HG02678 (cell line): ENCODE results near the gene PXMP2.
A peak's percentile ranks its signal among the peaks of the same experiment; 100 is the strongest.

Experiments used
- ATAC-seq: cut with Tn5 transposase; IDR thresholded peaks from one replicate; pipeline ENCODE4 v1.9.1; 2021; ENCODE audit warnings: mild to moderate bottlenecking, moderate library complexity; ENCODE audit not compliant: unreplicated experiment

Gene PXMP2

GRCh38 chr12:132659146-132659545 is 28.2 kb upstream of the PXMP2 start:
- ATAC-seq: no peak

DNA sequence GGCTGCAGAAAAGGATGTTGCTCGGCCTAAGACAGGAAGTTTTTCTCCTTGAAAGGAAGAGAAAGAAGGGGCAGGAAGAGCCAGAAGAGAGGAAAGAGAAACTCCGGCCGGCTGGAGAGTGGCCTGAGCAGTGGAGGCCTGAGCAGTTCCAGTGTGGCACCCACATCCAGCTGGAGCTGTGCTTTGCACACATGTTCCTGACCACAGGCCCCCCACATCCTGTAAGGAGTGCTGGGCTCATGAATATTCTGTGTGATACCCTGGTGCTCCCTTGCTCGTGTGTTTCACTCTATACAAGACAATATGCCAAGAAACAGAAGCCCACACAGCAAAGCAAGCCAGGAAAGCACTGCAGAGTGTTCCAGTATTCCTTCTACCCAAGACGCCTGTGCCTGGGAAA is 27.3 kb upstream of the PXMP2 start:
- no peak for ATAC-seq

DNA sequence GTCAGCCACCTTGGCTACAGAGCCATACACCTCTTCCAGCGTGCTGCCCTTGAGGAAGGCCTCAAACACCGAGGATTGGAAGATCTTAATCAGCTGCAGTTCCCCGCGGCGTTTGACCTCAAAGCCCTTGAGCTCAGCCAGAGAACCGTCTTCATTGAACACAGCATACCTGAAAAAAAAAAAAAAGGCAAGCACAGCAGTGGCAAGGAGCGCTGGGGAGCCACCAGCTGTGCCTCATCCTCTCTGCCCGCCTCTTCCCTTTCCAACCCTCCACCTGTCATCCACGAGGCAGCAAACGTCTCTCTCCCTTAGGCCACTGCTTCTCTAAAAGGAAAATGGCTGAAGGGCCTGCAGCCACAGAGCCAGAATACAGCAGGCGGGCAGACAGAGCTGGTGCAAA is 26.4 kb upstream of the PXMP2 start:
- ATAC-seq: no peak

DNA sequence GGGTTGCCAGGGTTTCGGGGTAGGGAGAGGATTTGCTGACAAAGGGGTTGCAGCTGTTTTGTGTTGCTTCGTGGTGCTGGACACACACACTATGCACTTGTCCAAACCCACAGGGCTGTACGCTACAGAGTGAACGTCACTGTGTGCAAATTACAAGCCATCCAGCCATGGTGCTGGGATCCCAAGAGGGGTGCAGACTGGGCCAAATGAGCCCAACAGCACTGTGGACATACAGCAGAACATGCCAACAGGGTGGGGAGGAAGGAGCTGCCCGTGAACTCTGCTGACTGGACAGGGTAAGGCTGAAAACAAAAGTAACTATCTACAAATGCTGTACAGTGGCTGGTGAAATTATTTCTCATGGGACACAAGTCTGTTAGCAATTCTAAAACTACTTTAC is 25.4 kb upstream of the PXMP2 start:
- ATAC-seq: no peak

GRCh38 chr12:132662901-132663755 is 24.3 kb upstream of the PXMP2 start:
- ATAC-seq: no peak

DNA sequence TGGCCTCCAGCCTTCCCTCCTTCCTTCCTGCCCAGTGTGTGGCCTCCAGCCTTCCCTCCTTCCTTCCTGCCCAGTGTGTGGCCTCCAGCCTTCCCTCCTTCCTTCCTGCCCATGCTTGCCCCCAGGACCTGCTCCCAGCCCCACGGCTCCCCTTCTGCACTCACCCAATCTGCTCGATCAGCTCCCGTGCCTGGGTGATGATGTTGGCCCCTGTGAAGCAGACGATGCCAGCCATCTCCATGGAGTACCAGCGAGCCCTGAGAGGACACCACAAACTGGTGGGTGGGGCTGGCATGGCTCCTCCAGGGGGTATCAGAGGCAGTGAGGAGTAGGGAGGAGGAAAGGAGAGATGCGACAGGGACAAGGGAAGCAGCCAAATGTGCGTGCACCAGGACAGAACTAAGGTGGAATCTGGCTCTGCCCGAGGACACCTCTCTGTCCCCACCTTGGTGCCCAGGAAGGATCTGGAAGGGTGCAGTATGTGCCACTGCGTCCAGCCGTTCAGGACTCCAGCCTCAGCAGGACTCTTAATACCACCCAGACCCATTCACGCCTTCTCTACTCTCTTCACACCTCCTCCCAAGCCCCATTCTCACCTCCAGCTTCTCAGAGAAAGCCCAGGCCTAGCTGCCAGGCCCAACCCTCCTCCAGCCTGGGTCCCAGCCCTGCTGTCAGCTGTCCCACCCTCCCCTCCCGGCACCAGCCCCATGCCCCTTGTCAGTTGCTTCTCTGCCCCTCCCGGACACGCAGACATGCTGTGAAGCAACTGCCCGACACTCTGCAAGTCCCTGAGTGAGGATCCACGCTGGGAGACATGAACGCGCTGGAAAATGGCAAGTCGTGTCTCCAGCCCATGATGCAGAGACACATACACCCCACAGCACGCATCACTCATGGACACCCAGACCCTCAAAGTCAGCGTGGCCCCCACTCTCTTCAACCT is 22.9 kb upstream of the PXMP2 start:
- no peak for ATAC-seq

GRCh38 chr12:132665149-132665491 is 22.3 kb upstream of the PXMP2 start:
- ATAC-seq: no peak

DNA sequence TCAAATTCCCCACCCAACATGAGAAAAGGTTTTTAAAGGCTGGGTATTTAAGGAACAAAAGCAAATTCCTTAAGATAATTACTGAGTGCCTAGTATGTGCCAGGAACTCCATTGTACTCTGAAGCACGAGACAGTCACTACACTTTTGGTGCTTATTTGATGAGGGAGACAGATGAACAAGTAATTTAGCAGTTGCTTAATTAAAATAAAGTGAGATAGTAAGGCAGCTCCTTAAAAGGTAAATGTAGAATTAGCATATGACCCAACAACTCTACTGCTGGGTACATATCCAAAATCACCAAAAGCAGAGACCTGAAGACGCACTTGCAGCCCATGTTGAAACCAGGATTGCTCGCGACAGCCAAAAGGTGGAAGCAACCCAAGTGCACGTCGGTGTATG is 21.6 kb upstream of the PXMP2 start:
- no peak for ATAC-seq

GRCh38 chr12:132668191-132669088 is 18.9 kb upstream of the PXMP2 start:
- no peak for ATAC-seq

- ATAC-seq: no peak
Measured at GRCh38 chr12:132669166-132669879, 18.1 kb upstream of the PXMP2 start.

DNA sequence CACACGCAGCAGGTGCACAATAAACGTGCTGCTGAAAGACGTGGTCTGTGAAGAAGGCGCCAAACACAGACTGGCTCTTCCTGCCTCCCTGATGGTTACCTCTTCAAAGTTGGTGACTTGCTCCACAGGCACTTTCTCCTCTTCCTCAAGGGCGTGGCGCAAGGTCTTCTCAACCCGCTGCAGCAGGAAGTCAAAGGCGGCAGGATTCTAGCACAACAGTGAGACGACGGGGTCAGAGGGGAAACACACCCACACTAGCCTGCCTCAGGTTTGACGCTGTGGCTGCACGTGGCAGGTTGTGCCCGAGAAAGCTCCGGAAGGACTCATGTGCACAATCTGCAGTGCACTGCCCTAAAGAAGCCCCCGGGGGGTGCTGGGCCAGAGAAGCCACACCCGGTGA is 15.3 kb upstream of the PXMP2 start:
- no peak for ATAC-seq

DNA sequence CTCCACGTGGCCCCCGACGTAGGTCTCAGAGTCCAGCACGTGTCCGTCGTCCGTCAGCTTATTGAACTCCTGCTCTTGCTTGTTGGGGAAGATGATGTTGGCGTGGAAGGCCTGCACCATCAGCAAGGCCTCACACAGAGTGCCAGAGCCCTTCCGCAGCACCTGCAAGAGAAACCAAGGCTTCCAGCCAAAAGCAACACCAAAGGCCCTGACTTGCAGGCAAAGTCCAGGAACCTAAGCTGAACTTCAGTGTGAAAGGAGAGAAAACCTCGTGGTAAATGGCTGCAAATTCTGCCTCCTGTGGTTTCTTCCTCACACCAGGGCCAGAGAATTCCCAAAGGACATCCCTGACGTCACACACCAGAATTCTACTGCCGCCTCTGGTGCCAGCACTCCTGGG is 14.7 kb upstream of the PXMP2 start:
- no peak for ATAC-seq

GRCh38 chr12:132673288-132674179 is 13.9 kb upstream of the PXMP2 start:
- no peak for ATAC-seq

- no peak for ATAC-seq
Measured at GRCh38 chr12:132674561-132674960, 12.8 kb upstream of the PXMP2 start.

- ATAC-seq: no peak
Measured at GRCh38 chr12:132675757-132676432, 11.5 kb upstream of the PXMP2 start.

- no peak for ATAC-seq
Measured at GRCh38 chr12:132677492-132677891, 9.9 kb upstream of the PXMP2 start.

- no peak for ATAC-seq
Measured at GRCh38 chr12:132685400-132685799, 2.0 kb upstream of the PXMP2 start.

DNA sequence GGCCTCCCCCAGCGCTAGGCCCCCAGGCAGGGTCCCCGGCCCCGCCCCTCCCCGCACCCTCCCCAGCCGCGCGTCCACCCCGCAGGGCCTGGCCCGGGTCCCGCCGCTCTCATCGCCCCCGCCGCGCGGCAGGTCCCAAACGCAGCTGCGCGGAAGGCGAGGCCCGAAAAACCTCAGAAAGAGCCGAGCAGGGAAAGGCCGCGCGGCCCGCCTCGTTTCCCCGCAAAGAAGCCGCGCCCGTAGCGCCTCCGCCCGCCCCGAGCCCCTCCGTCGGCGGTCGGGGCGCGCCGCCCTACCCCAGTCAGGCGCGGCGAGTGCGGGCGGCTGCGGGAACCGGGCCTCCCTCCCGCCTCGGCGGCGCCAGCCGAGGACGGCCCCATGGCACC is 569 bp upstream of the PXMP2 start:
- peak; percentile 4 for ATAC-seq

DNA sequence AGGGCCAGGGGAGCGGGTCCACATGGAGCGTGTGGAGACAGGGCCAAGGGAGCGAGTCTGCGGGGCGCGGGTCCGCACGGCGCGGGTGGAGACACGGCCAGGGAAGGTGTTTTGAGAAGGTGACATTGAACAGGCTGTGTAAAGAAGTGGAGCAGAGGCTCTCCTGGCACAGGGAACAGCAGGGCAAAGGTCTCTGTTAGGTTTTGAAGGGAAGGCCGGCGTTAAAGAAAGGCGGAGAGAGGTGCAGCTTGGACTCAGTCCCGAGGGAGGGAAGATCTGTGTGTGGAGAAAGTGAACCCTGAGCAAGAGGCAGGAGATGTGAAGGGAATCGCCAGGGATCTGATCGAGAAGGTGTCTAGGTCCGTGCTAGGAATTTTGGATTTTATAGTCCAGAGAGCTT is 1.8 kb downstream of the PXMP2 start:
- no peak for ATAC-seq
